Smooth muscle cell (in vitro differentiated cells): ENCODE results near the gene MCF2L2. TPM values are rescaled to one million over a fixed set of nuclear protein-coding genes. Genes with fewer than 3 reads are reported as not detected.

Experiments used
- DNase-seq: peaks from one replicate; lab custom pipeline; 2025; ENCODE audit not compliant: unreplicated experiment; lab: John Stamatoyannopoulos, UW
- H2AFZ ChIP-seq: fragments of 200-600 bp; sonication (generic); 2 replicates; pipeline ENCODE4 v1.6.0; 2016; ENCODE audit warnings: antibody characterized with exemption, low read depth, mild to moderate bottlenecking
- H3F3A ChIP-seq: fragments of 200-600 bp; sonication (generic); 2 replicates; pipeline ENCODE4 v1.6.0; 2017; ENCODE audit warnings: antibody characterized with exemption, low read depth
- H3K27ac ChIP-seq: fragments of 200-600 bp; sonication (generic); 2 replicates; pipeline ENCODE4 v1.5.1; 2016; ENCODE audit warnings: low read depth, mild to moderate bottlenecking
- H3K27me3 ChIP-seq: fragments of 200-600 bp; sonication (generic); 2 replicates; pipeline ENCODE4 v1.6.1; 2016; ENCODE audit warnings: low read depth, mild to moderate bottlenecking
- H3K36me3 ChIP-seq: fragments of 200-600 bp; sonication (generic); 2 replicates; pipeline ENCODE4 v1.5.1; 2016; ENCODE audit warnings: low read depth
- H3K4me1 ChIP-seq: fragments of 200-600 bp; sonication (generic); 2 replicates; pipeline ENCODE4 v1.5.1; 2016; ENCODE audit warnings: low read depth
- H3K4me2 ChIP-seq: fragments of 200-600 bp; sonication (generic); 2 replicates; pipeline ENCODE4 v1.6.0; 2016; ENCODE audit warnings: mild to moderate bottlenecking
- H3K4me3 ChIP-seq: fragments of 200-600 bp; sonication (generic); 2 replicates; pipeline ENCODE4 v1.5.1; 2016; ENCODE audit warnings: mild to moderate bottlenecking
- H3K79me2 ChIP-seq: fragments of 200-600 bp; sonication (generic); 2 replicates; pipeline ENCODE4 v1.6.0; 2016; ENCODE audit warnings: low read depth, mild to moderate bottlenecking
- H3K9ac ChIP-seq: fragments of 200-600 bp; sonication (generic); 2 replicates; pipeline ENCODE4 v1.6.0; 2016; ENCODE audit warnings: low read depth
- H3K9me3 ChIP-seq: fragments of 200-600 bp; sonication (generic); replicated peaks from 2 replicates; pipeline ENCODE4 v1.5.1; 2016; ENCODE audit warnings: low read depth
- H4K20me1 ChIP-seq: fragments of 200-600 bp; sonication (generic); 2 replicates; pipeline ENCODE4 v1.6.0; 2016; ENCODE audit warnings: low read depth
- CTCF ChIP-seq: fragments of 200-600 bp; sonication (generic); IDR thresholded peaks from 2 replicates; pipeline ENCODE4 v1.5.1; 2017; ENCODE audit warnings: borderline replicate concordance, mild to moderate bottlenecking, antibody characterized with exemption; ENCODE audit not compliant: insufficient read depth, poor library complexity, severe bottlenecking
- WGBS: methylation state at CpG from one replicate; pipeline ENCODE4 v1.1.7; 2016; ENCODE audit warnings: low lambda C conversion rate; 5-methylcytosine and 5-hydroxymethylcytosine counted together
- polyA plus RNA-seq: library from polyadenylated mRNA; unstranded; fragments of >200 nt; fragmentation: Nextera tagmentation; extraction: Ambion mirVana; gene quantifications from 2 replicates; pipeline ENCODE4 v1.2.1, GENCODE V29; 2016
- total RNA-seq: library from RNA; depleted of rRNA; stranded (reverse); fragments of >200 nt; gene quantifications from 2 replicates; pipeline ENCODE4 v1.2.3, GENCODE V29; 2014

Gene MCF2L2
- total and polyA plus RNA-seq, 2 experiments from 2014 or later = 0.09 TPM; not detected in 1

GRCh38 chr3:183227586-183227985, 200.8 kb downstream of the MCF2L2 start:
- no peak for TF ChIP-seq CTCF
- Histone ChIP-seq H3K4me3 (no peak overlapping the region), H3K27me3 (no peaks in the 10 kb centered on the region), H3K9ac (no peak overlapping the region), H3K36me3 (no peaks in the 10 kb centered on the region), H3K27ac (no peak overlapping the region), H3K9me3 (no peaks in the 10 kb centered on the region), H3K4me1 (no peaks in the 10 kb centered on the region), H4K20me1 (no peaks in the 10 kb centered on the region), H3K4me2 (no peak overlapping the region), H3F3A (no peaks in the 10 kb centered on the region), H2AFZ (no peak overlapping the region), H3K79me2 (no peaks in the 10 kb centered on the region)
- DNase-seq = no peak
- WGBS = 93% methylated on average over 4 of the region's 4 CpGs

- DNase-seq = no peak
- H3F3A ChIP-seq = no peaks in the 10 kb centered on the region
- no peaks in the 10 kb centered on the region for H3K79me2 ChIP-seq
- H3K4me2 ChIP-seq = no peak overlapping the region
- H3K9me3 ChIP-seq = no peaks in the 10 kb centered on the region
- no peak overlapping the region for H3K9ac ChIP-seq
- H3K4me3 ChIP-seq = no peak overlapping the region
- no peak overlapping the region for H2AFZ ChIP-seq
- no peaks in the 10 kb centered on the region for H4K20me1 ChIP-seq
- WGBS = 94% methylated on average over 9 of the region's 9 CpGs
- no peaks in the 10 kb centered on the region for H3K4me1 ChIP-seq
- no peak overlapping the region for H3K27ac ChIP-seq
- H3K36me3 ChIP-seq = no peaks in the 10 kb centered on the region
- no peaks in the 10 kb centered on the region for H3K27me3 ChIP-seq
- TF ChIP-seq CTCF = no peak
Observed at GRCh38 chr3:183226333-183226890, 202.0 kb downstream of the MCF2L2 start.

GRCh38 chr3:183224180-183224970, 204.0 kb downstream of the MCF2L2 start:
- Histone ChIP-seq H3K9me3 (no peaks in the 10 kb centered on the region), H3K4me2 (no peak overlapping the region), H4K20me1 (no peaks in the 10 kb centered on the region), H3F3A (no peaks in the 10 kb centered on the region), H3K27me3 (no peaks in the 10 kb centered on the region), H3K36me3 (no peaks in the 10 kb centered on the region), H3K9ac (no peak overlapping the region), H3K4me3 (no peak overlapping the region), H2AFZ (no peak overlapping the region), H3K79me2 (no peaks in the 10 kb centered on the region), H3K27ac (no peak overlapping the region), H3K4me1 (no peaks in the 10 kb centered on the region)
- 80% methylated on average over 11 of the region's 11 CpGs for WGBS
- DNase-seq = no peak
- TF ChIP-seq CTCF = no peak
